SH-SY5Y (cell line): ENCODE data around the gene LACTB.

ENCODE experiments used
- GATA2 ChIP-seq: IDR thresholded peaks from 2 replicates; pipeline ENCODE4 v1.6.1; 2011; ENCODE audit warnings: mild to moderate bottlenecking, low read depth, low read length
- GATA3 ChIP-seq: IDR thresholded peaks from 2 replicates; pipeline ENCODE4 v1.6.1; 2011; ENCODE audit warnings: low read depth, mild to moderate bottlenecking, low read length, moderate library complexity

DNA sequence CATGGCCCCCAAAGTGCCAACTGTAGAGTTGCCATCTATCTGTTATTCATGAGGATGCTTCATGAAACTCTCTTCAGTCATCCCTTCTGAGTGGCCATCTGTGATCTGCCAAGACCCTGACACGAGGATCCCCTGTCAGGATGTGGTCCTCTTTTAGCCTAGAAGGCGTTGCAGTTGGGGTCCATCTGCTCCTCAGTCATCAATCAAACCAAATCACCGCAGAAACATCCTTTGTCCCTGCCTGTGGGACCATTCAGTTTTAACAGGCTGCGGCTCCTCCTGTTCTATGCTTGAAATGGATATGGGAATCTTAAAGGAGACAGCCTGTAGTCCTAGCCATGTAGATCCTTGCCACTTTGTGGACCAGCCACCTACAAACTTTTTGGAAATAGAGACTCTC lies 41.6 kb downstream of the LACTB start:
- TF ChIP-seq GATA2 (no peak), GATA3 (no peak)
